Loucy (cell line): ENCODE measurements around the gene GRK3.

Experiments used
- H2AFZ ChIP-seq: fragments of 200-600 bp; sonication (generic); 2 replicates; pipeline ENCODE4 v1.6.0; 2016; ENCODE audit warnings: antibody characterized with exemption, mild to moderate bottlenecking, low read length, moderate library complexity
- H3F3A ChIP-seq: fragments of 200-600 bp; 2 replicates; pipeline ENCODE4 v1.6.0; 2016; ENCODE audit warnings: antibody characterized with exemption, low read depth, mild to moderate bottlenecking
- H3K27me3 ChIP-seq: fragments of 200-600 bp; sonication (generic); 2 replicates; pipeline ENCODE4 v1.6.1; 2014; ENCODE audit warnings: low read length, mild to moderate bottlenecking; ENCODE audit not compliant: insufficient read depth, poor library complexity, severe bottlenecking
- H3K36me3 ChIP-seq: fragments of 200-600 bp; sonication (generic); 2 replicates; pipeline ENCODE4 v1.6.1; 2016; ENCODE audit warnings: low read length; ENCODE audit not compliant: insufficient read depth
- H3K4me1 ChIP-seq: fragments of 200-600 bp; sonication (generic); 2 replicates; pipeline ENCODE4 v1.5.1; 2014; ENCODE audit warnings: low read length, mild to moderate bottlenecking; ENCODE audit not compliant: insufficient read depth, poor library complexity, severe bottlenecking
- H3K4me2 ChIP-seq: fragments of 200-600 bp; sonication (generic); 2 replicates; pipeline ENCODE4 v1.6.0; 2014; ENCODE audit warnings: antibody characterized with exemption, low read length, low read depth, mild to moderate bottlenecking; ENCODE audit not compliant: poor library complexity, severe bottlenecking
- H3K4me3 ChIP-seq: fragments of 200-600 bp; sonication (generic); 2 replicates; pipeline ENCODE4 v1.5.1; 2014; ENCODE audit warnings: low read length, mild to moderate bottlenecking, mixed read lengths; ENCODE audit not compliant: poor library complexity, severe bottlenecking
- H3K79me2 ChIP-seq: fragments of 200-600 bp; sonication (generic); 2 replicates; pipeline ENCODE4 v1.6.1; 2014; ENCODE audit warnings: low read length; ENCODE audit not compliant: insufficient read depth
- H3K9ac ChIP-seq: fragments of 200-600 bp; sonication (generic); 2 replicates; pipeline ENCODE4 v1.6.0; 2014; ENCODE audit warnings: mild to moderate bottlenecking, low read depth, low read length, moderate library complexity; ENCODE audit not compliant: poor library complexity, severe bottlenecking
- H3K9me2 ChIP-seq: fragments of 200-600 bp; sonication (generic); replicated peaks from 2 replicates; pipeline ENCODE4 v1.6.1; 2016; ENCODE audit warnings: low read depth, low read length, mixed read lengths
- H3K9me3 ChIP-seq: fragments of 200-600 bp; sonication (generic); 2 replicates; pipeline ENCODE4 v1.6.1; 2014; ENCODE audit warnings: mild to moderate bottlenecking, antibody characterized with exemption, low read length, low read depth; ENCODE audit not compliant: insufficient read depth
- H4K20me1 ChIP-seq: fragments of 200-600 bp; sonication (generic); 2 replicates; pipeline ENCODE4 v1.6.0; 2014; ENCODE audit warnings: antibody characterized with exemption, low read length, mild to moderate bottlenecking; ENCODE audit not compliant: insufficient read depth, poor library complexity, severe bottlenecking
- EZH2phosphoT487 ChIP-seq: fragments of 200-600 bp; IDR thresholded peaks from 2 replicates; pipeline ENCODE4 v1.6.1; 2018; ENCODE audit warnings: antibody characterized with exemption, mild to moderate bottlenecking, moderate library complexity, borderline replicate concordance
- TF ChIP-seq, protein P1 (sequence below): fragments of 200-600 bp; sonication (generic); conservative IDR thresholded peaks from 2 replicates; pipeline ENCODE4 v1.5.1; 2014; ENCODE audit warnings: mild to moderate bottlenecking, antibody characterized with exemption, low read length

Gene GRK3

DNA sequence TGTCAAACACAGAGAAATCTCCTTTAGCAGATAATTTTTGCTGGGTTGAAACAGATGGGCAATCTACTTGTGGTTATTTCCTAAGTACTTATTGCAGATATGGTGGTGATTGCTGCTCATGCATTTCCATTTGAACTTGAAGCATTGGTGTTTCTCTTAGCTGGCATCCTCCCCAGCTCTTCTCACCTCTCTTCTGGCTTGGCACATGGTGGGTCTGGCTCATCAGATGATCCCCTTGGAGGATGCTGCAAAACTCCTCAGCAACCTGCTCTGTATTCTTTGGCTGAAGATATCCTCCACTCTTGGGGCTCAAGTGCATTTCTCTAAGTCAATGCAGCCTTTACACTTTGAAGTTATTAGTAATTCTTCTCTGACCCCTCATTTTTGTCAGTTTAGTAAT, 90.2 kb downstream of the GRK3 start:
- Histone ChIP-seq H3K9ac (no peak overlapping the region), H2AFZ (no peak overlapping the region), H3K9me2 (no peaks in the 10 kb centered on the region), H3K4me3 (no peak overlapping the region), H3K79me2 (peaks cover 93% of the 10 kb centered on the region), H3K9me3 (no peaks in the 10 kb centered on the region), H3F3A (no peaks in the 10 kb centered on the region), H3K27me3 (no peaks in the 10 kb centered on the region), H3K36me3 (peaks cover 59% of the 10 kb centered on the region; the same call in 1 of the 2 replicates), H3K4me1 (peaks cover 18% of the 10 kb centered on the region), H4K20me1 (peaks cover 88% of the 10 kb centered on the region), H3K4me2 (no peak overlapping the region)
- TF ChIP-seq EZH2phosphoT487 = no peak
- TF ChIP-seq, protein P1, sequence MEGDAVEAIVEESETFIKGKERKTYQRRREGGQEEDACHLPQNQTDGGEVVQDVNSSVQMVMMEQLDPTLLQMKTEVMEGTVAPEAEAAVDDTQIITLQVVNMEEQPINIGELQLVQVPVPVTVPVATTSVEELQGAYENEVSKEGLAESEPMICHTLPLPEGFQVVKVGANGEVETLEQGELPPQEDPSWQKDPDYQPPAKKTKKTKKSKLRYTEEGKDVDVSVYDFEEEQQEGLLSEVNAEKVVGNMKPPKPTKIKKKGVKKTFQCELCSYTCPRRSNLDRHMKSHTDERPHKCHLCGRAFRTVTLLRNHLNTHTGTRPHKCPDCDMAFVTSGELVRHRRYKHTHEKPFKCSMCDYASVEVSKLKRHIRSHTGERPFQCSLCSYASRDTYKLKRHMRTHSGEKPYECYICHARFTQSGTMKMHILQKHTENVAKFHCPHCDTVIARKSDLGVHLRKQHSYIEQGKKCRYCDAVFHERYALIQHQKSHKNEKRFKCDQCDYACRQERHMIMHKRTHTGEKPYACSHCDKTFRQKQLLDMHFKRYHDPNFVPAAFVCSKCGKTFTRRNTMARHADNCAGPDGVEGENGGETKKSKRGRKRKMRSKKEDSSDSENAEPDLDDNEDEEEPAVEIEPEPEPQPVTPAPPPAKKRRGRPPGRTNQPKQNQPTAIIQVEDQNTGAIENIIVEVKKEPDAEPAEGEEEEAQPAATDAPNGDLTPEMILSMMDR = no peak

GRCh38 chr22:25655371-25655935, 91.0 kb downstream of the GRK3 start:
- H3K27me3 ChIP-seq = no peaks in the 10 kb centered on the region
- peaks cover 90% of the 10 kb centered on the region for H4K20me1 ChIP-seq
- H3K36me3 ChIP-seq = peaks cover 59% of the 10 kb centered on the region; the same call in 1 of the 2 replicates
- no peaks in the 10 kb centered on the region for H3K9me2 ChIP-seq
- TF ChIP-seq EZH2phosphoT487 = no peak
- TF ChIP-seq, protein P1 = no peak
- H3K9ac ChIP-seq = no peak overlapping the region
- H3K9me3 ChIP-seq = no peaks in the 10 kb centered on the region
- H3K4me1 ChIP-seq = peaks cover 18% of the 10 kb centered on the region
- peaks cover 93% of the 10 kb centered on the region for H3K79me2 ChIP-seq
- no peak overlapping the region for H3K4me3 ChIP-seq
- no peak overlapping the region for H2AFZ ChIP-seq
- H3F3A ChIP-seq = no peaks in the 10 kb centered on the region
- H3K4me2 ChIP-seq = no peak overlapping the region

DNA sequence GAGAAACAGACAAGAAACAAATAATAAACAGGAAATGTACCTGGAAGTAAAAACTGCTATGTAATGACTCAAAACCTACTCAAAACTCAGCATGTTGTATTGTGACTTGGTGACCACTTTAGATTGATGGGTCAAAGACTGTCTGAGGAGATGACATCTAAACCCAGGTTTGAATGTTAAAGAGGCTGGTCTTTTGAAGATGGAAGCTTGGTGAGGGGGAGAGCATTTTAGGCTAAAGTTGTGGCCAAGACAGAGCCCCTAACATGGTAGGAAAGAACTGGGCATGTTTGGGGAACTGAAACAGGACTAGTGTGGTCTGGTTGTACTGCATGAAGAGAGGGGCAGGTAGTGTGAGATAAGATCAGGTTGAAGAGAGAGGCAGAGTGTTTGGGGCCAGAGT, 92.2 kb downstream of the GRK3 start:
- H3K9me3 ChIP-seq = no peaks in the 10 kb centered on the region
- no peak overlapping the region for H3K4me3 ChIP-seq
- peaks cover 91% of the 10 kb centered on the region for H4K20me1 ChIP-seq
- peaks cover 60% of the 10 kb centered on the region; the same call in 1 of the 2 replicates for H3K36me3 ChIP-seq
- H3K27me3 ChIP-seq = no peaks in the 10 kb centered on the region
- TF ChIP-seq, protein P1 = no peak
- no peak for TF ChIP-seq EZH2phosphoT487
- peaks cover 20% of the 10 kb centered on the region for H3K4me1 ChIP-seq
- H3F3A ChIP-seq = no peaks in the 10 kb centered on the region
- no peaks in the 10 kb centered on the region for H3K9me2 ChIP-seq
- H3K4me2 ChIP-seq = no peak overlapping the region
- no peak overlapping the region for H2AFZ ChIP-seq
- H3K79me2 ChIP-seq = peaks cover 93% of the 10 kb centered on the region
- H3K9ac ChIP-seq = no peak overlapping the region
